Activated CD4-positive, alpha-beta T cell treated with anti-CD3 and anti-CD28 coated beads, Interleukin-2, amount 10 ng/mL, durations not matched to agents 24 days and 14 days (primary cell): ENCODE results near the gene DPP10. TPM values are rescaled to one million over a fixed set of nuclear protein-coding genes. Genes with fewer than 3 reads are reported as not detected.

Source experiments
- DNase-seq: peaks from one replicate; pipeline ENCODE4 v3.0.0; 2022
- H3K27ac Mint-ChIP-seq: one replicate; pipeline ENCODE4 v1.8.0; 2022; ENCODE audit warnings: mild to moderate bottlenecking, mixed read lengths
- H3K27me3 Mint-ChIP-seq: one replicate; pipeline ENCODE4 v1.8.0; 2022; ENCODE audit warnings: mixed read lengths
- H3K36me3 Mint-ChIP-seq: one replicate; pipeline ENCODE4 v1.8.0; 2022; ENCODE audit warnings: low read depth, mild to moderate bottlenecking, mixed read lengths
- H3K4me1 Mint-ChIP-seq: one replicate; pipeline ENCODE4 v1.8.0; 2021; ENCODE audit warnings: mixed read lengths
- H3K4me3 Mint-ChIP-seq: one replicate; pipeline ENCODE4 v1.8.0; 2022; ENCODE audit warnings: mild to moderate bottlenecking, moderate library complexity, mixed read lengths
- H3K9me3 Mint-ChIP-seq: one replicate; pipeline ENCODE4 v1.8.0; 2021; ENCODE audit warnings: mixed read lengths
- intact Hi-C: fragments of 100-400 bp; cut with micrococcal nuclease; formaldehyde crosslinking; loops from one replicate; pipeline ENCODE4 v1.15.1; 2023
- total RNA-seq: library from RNA; stranded (reverse); gene quantifications from 2 replicates; pipeline ENCODE4 v1.2.3, GENCODE V29; 2022

Gene DPP10
- total RNA-seq, 1 donor from 2014 or later = not detected

- Mint-ChIP-seq H3K27ac (no peak overlapping the region), H3K4me1 (no peaks in the 10 kb centered on the region), H3K27me3 (no peaks in the 10 kb centered on the region), H3K9me3 (peaks cover 21% of the 10 kb centered on the region), H3K4me3 (no peak overlapping the region), H3K36me3 (no peaks in the 10 kb centered on the region)
- intact Hi-C loops = no loop called here
- DNase-seq = no peak
Measured at GRCh38 chr2:115610888-115611287, 1168.4 kb downstream of the DPP10 start.

- no peak for DNase-seq
- Mint-ChIP-seq H3K4me1 (no peaks in the 10 kb centered on the region), H3K4me3 (no peak overlapping the region), H3K27me3 (no peaks in the 10 kb centered on the region), H3K27ac (no peak overlapping the region), H3K36me3 (no peaks in the 10 kb centered on the region), H3K9me3 (peaks cover 5% of the 10 kb centered on the region)
- intact Hi-C loops = no loop called here
Measured at GRCh38 chr2:115624332-115624731, 1181.9 kb downstream of the DPP10 start.

GRCh38 chr2:115634578-115634977 is 1192.1 kb downstream of the DPP10 start:
- no peaks in the 10 kb centered on the region for H3K4me1 Mint-ChIP-seq
- peaks cover 15% of the 10 kb centered on the region for H3K9me3 Mint-ChIP-seq
- intact Hi-C loops = no loop called here
- DNase-seq = no peak
- no peaks in the 10 kb centered on the region for H3K27me3 Mint-ChIP-seq
- no peak overlapping the region for H3K27ac Mint-ChIP-seq
- no peaks in the 10 kb centered on the region for H3K36me3 Mint-ChIP-seq
- H3K4me3 Mint-ChIP-seq = no peak overlapping the region

GRCh38 chr2:115635430-115635829 is 1193.0 kb downstream of the DPP10 start:
- Mint-ChIP-seq H3K9me3 (peaks cover 15% of the 10 kb centered on the region), H3K36me3 (no peaks in the 10 kb centered on the region), H3K27me3 (no peaks in the 10 kb centered on the region), H3K4me1 (no peaks in the 10 kb centered on the region), H3K27ac (no peak overlapping the region), H3K4me3 (no peak overlapping the region)
- intact Hi-C loops = no loop called here
- no peak for DNase-seq

GRCh38 chr2:115649731-115650130 is 1207.3 kb downstream of the DPP10 start:
- no peak for DNase-seq
- Mint-ChIP-seq H3K36me3 (no peaks in the 10 kb centered on the region), H3K9me3 (peaks cover 4% of the 10 kb centered on the region), H3K4me1 (no peaks in the 10 kb centered on the region), H3K27me3 (no peaks in the 10 kb centered on the region), H3K4me3 (no peak overlapping the region), H3K27ac (no peak overlapping the region)
- intact Hi-C loops = no loop called here

GRCh38 chr2:115650827-115651226 is 1208.4 kb downstream of the DPP10 start:
- DNase-seq = no peak
- Mint-ChIP-seq H3K9me3 (peaks cover 4% of the 10 kb centered on the region), H3K27ac (no peak overlapping the region), H3K36me3 (no peaks in the 10 kb centered on the region), H3K4me3 (no peak overlapping the region), H3K27me3 (no peaks in the 10 kb centered on the region), H3K4me1 (no peaks in the 10 kb centered on the region)
- intact Hi-C loops = no loop called here

- H3K27me3 Mint-ChIP-seq = no peaks in the 10 kb centered on the region
- no peak overlapping the region for H3K27ac Mint-ChIP-seq
- H3K4me1 Mint-ChIP-seq = no peaks in the 10 kb centered on the region
- no peak for DNase-seq
- H3K4me3 Mint-ChIP-seq = no peak overlapping the region
- peaks cover 4% of the 10 kb centered on the region for H3K9me3 Mint-ChIP-seq
- intact Hi-C loops = no loop called here
- no peaks in the 10 kb centered on the region for H3K36me3 Mint-ChIP-seq
Measured at GRCh38 chr2:115652652-115653051, 1210.2 kb downstream of the DPP10 start.

- Mint-ChIP-seq H3K27ac (no peak overlapping the region), H3K4me3 (no peak overlapping the region), H3K9me3 (peaks cover 4% of the 10 kb centered on the region), H3K27me3 (no peaks in the 10 kb centered on the region), H3K4me1 (no peaks in the 10 kb centered on the region), H3K36me3 (no peaks in the 10 kb centered on the region)
- DNase-seq = no peak
- intact Hi-C loops = no loop called here
Measured at GRCh38 chr2:115654362-115654761, 1211.9 kb downstream of the DPP10 start.

- DNase-seq = no peak
- Mint-ChIP-seq H3K4me3 (no peak overlapping the region), H3K36me3 (no peaks in the 10 kb centered on the region), H3K27ac (no peak overlapping the region), H3K9me3 (peaks cover 25% of the 10 kb centered on the region), H3K4me1 (no peaks in the 10 kb centered on the region), H3K27me3 (no peaks in the 10 kb centered on the region)
- intact Hi-C loops = no loop called here
Measured at GRCh38 chr2:115678129-115678528, 1235.7 kb downstream of the DPP10 start.

GRCh38 chr2:115684345-115684744 is 1241.9 kb downstream of the DPP10 start:
- no peaks in the 10 kb centered on the region for H3K27me3 Mint-ChIP-seq
- H3K4me1 Mint-ChIP-seq = no peaks in the 10 kb centered on the region
- no peaks in the 10 kb centered on the region for H3K36me3 Mint-ChIP-seq

GRCh38 chr2:115691409-115691808 is 1249.0 kb downstream of the DPP10 start:
- intact Hi-C loops = no loop called here

More at GRCh38 chr2:115684345-115684744, 1241.9 kb downstream of the DPP10 start:
- DNase-seq = no peak
- Mint-ChIP-seq H3K27ac (no peak overlapping the region), H3K4me3 (no peak overlapping the region), H3K9me3 (peaks cover 8% of the 10 kb centered on the region)
- intact Hi-C loops = no loop called here

GRCh38 chr2:115694651-115695050 is 1252.2 kb downstream of the DPP10 start:
- Mint-ChIP-seq H3K27ac (no peak overlapping the region), H3K4me3 (no peak overlapping the region), H3K36me3 (no peaks in the 10 kb centered on the region), H3K9me3 (peaks cover 5% of the 10 kb centered on the region), H3K27me3 (no peaks in the 10 kb centered on the region), H3K4me1 (no peaks in the 10 kb centered on the region)
- no peak for DNase-seq
- intact Hi-C loops = no loop called here

More at GRCh38 chr2:115691409-115691808, 1249.0 kb downstream of the DPP10 start:
- Mint-ChIP-seq H3K27me3 (no peaks in the 10 kb centered on the region), H3K36me3 (no peaks in the 10 kb centered on the region), H3K4me1 (no peaks in the 10 kb centered on the region), H3K27ac (no peak overlapping the region), H3K4me3 (no peak overlapping the region), H3K9me3 (peaks cover 5% of the 10 kb centered on the region)
- no peak for DNase-seq

- no peak overlapping the region for H3K27ac Mint-ChIP-seq
- H3K27me3 Mint-ChIP-seq = no peaks in the 10 kb centered on the region
- intact Hi-C loops = no loop called here
- H3K4me3 Mint-ChIP-seq = no peak overlapping the region
- H3K9me3 Mint-ChIP-seq = peaks cover 7% of the 10 kb centered on the region
- H3K4me1 Mint-ChIP-seq = no peaks in the 10 kb centered on the region
- H3K36me3 Mint-ChIP-seq = no peaks in the 10 kb centered on the region
- no peak for DNase-seq
Measured at GRCh38 chr2:115733190-115733775, 1290.8 kb downstream of the DPP10 start.

GRCh38 chr2:115738111-115738510 is 1295.7 kb downstream of the DPP10 start:
- peaks cover 9% of the 10 kb centered on the region for H3K9me3 Mint-ChIP-seq
- no peaks in the 10 kb centered on the region for H3K36me3 Mint-ChIP-seq
- H3K4me3 Mint-ChIP-seq = no peak overlapping the region
- H3K27ac Mint-ChIP-seq = no peak overlapping the region
- intact Hi-C loops = no loop called here
- H3K27me3 Mint-ChIP-seq = no peaks in the 10 kb centered on the region
- no peak for DNase-seq
- H3K4me1 Mint-ChIP-seq = no peaks in the 10 kb centered on the region

- no peaks in the 10 kb centered on the region for H3K27me3 Mint-ChIP-seq
- DNase-seq = no peak
- intact Hi-C loops = no loop called here
- H3K9me3 Mint-ChIP-seq = peaks cover 7% of the 10 kb centered on the region
- H3K4me1 Mint-ChIP-seq = no peaks in the 10 kb centered on the region
- no peak overlapping the region for H3K27ac Mint-ChIP-seq
- H3K4me3 Mint-ChIP-seq = no peak overlapping the region
- no peaks in the 10 kb centered on the region for H3K36me3 Mint-ChIP-seq
Measured at GRCh38 chr2:115739574-115739973, 1297.1 kb downstream of the DPP10 start.
